ENCODE results near the gene CFAP20DC.
A peak's percentile ranks its signal among the peaks of the same experiment; 100 is the strongest.

The CFAP20DC gene

GRCh38 chr3:58880182-58880581 is 169.6 kb downstream of the CFAP20DC start:
- DNase-seq (ENCODE audit: low read depth): no peak
- H3K4me3 ChIP-seq (ENCODE audit: low read depth, low read length): no peak overlapping the region
- TF ChIP-seq CTCF (IDR thresholded peaks at IDR 0.05; ENCODE audit: low read depth, low read length): no peak
- no peak for TF ChIP-seq MAX (IDR thresholded peaks at IDR 0.05; ENCODE audit: low read depth, low read length)
- TF ChIP-seq MYC (IDR thresholded peaks at IDR 0.05; ENCODE audit: low read depth, low read length): no peak
- TF ChIP-seq POLR2A (IDR thresholded peaks at IDR 0.05; ENCODE audit: extremely low read depth, insufficient read length): no peak

- H3K4me3 ChIP-seq (ENCODE audit: low read depth, low read length): no peak overlapping the region
- no peak for DNase-seq (ENCODE audit: low read depth)
- TF ChIP-seq CTCF (IDR thresholded peaks at IDR 0.05; ENCODE audit: low read depth, low read length) (no peak), MAX (IDR thresholded peaks at IDR 0.05; ENCODE audit: low read depth, low read length) (no peak), POLR2A (IDR thresholded peaks at IDR 0.05; ENCODE audit: extremely low read depth, insufficient read length) (no peak), MYC (IDR thresholded peaks at IDR 0.05; ENCODE audit: low read depth, low read length) (no peak)
Measured at GRCh38 chr3:58874795-58875194, 175.0 kb downstream of the CFAP20DC start.

GRCh38 chr3:58874248-58874741 is 175.5 kb downstream of the CFAP20DC start:
- H3K4me3 ChIP-seq (ENCODE audit: low read depth, low read length): no peak overlapping the region
- TF ChIP-seq MYC (IDR thresholded peaks at IDR 0.05; ENCODE audit: low read depth, low read length): no peak
- TF ChIP-seq MAX (IDR thresholded peaks at IDR 0.05; ENCODE audit: low read depth, low read length): no peak
- TF ChIP-seq CTCF (IDR thresholded peaks at IDR 0.05; ENCODE audit: low read depth, low read length): no peak
- TF ChIP-seq POLR2A (IDR thresholded peaks at IDR 0.05; ENCODE audit: extremely low read depth, insufficient read length): no peak
- no peak for DNase-seq (ENCODE audit: low read depth)

GRCh38 chr3:58868097-58868779 is 181.6 kb downstream of the CFAP20DC start:
- no peak overlapping the region for H3K4me3 ChIP-seq (ENCODE audit: low read depth, low read length)
- DNase-seq (ENCODE audit: low read depth): peak; percentile 2
- TF ChIP-seq CTCF (IDR thresholded peaks at IDR 0.05; ENCODE audit: low read depth, low read length): no peak
- TF ChIP-seq POLR2A (IDR thresholded peaks at IDR 0.05; ENCODE audit: extremely low read depth, insufficient read length): no peak
- no peak for TF ChIP-seq MAX (IDR thresholded peaks at IDR 0.05; ENCODE audit: low read depth, low read length)

GRCh38 chr3:58867621-58868020 is 182.2 kb downstream of the CFAP20DC start:
- no peak for TF ChIP-seq CTCF (IDR thresholded peaks at IDR 0.05; ENCODE audit: low read depth, low read length)
- no peak for TF ChIP-seq MAX (IDR thresholded peaks at IDR 0.05; ENCODE audit: low read depth, low read length)
- TF ChIP-seq MYC (IDR thresholded peaks at IDR 0.05; ENCODE audit: low read depth, low read length): no peak
- TF ChIP-seq POLR2A (IDR thresholded peaks at IDR 0.05; ENCODE audit: extremely low read depth, insufficient read length): no peak
- no peak overlapping the region for H3K4me3 ChIP-seq (ENCODE audit: low read depth, low read length)
- no peak for DNase-seq (ENCODE audit: low read depth)
